Measurements from ENCODE around the gene SPIRE1.

DNA sequence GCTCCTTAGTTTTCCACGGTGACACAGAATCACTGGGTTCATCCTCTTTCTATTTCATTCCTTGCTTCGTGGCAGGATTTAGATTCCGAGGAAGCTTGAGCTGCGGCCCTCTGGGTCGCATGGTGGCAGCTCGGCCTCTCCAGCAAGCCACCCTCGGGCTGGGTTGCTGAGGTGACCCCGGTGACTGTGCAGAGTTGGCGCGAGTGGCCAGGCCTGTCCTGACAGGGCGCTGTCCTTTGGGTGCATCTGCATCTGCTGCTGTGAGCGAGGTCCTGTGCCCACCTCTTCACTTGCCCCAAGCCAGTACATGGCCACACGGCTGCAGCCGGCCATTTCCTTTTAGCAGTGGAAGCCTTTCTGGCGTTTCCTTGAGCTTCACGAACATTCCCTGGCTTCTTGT, 228.4 kb downstream of the SPIRE1 start:
- no peak for TF ChIP-seq YY1 (IDR thresholded peaks at IDR 0.05; ENCODE audit: low read depth)
- no peak for TF ChIP-seq TAF1 (IDR thresholded peaks at IDR 0.05; ENCODE audit: low read depth)
- no peak for TF ChIP-seq EP300 (IDR thresholded peaks at IDR 0.05; ENCODE audit: borderline replicate concordance)

Data from Ishikawa (cell line).